ENCODE measurements around the gene ZBTB3. TPM values are rescaled to one million over a fixed set of nuclear protein-coding genes. Genes with fewer than 3 reads are reported as not detected.

The ZBTB3 gene
- total and polyA plus RNA-seq, 9 of the 15 experiments (the other 6 are each of a cell fraction or from before 2014, with no cell fraction given) = 1.9 to 10.0 (median 4.9) TPM

- Histone ChIP-seq H3K36me3 (ENCODE audit: control insufficient read depth, insufficient read depth, low read length) (peaks cover 95% of the 10 kb centered on the region), H4K20me1 (replicated peaks; ENCODE audit: control insufficient read depth, insufficient read depth, low read length) (peaks cover 4% of the 10 kb centered on the region; the same call in 1 of the 2 replicates), H3K4me1 (replicated peaks in 1 of 2; ENCODE audit: control insufficient read depth in 2 of 2, insufficient read depth in 2 of 2, low read length in 2 of 2) (peaks cover 19 to 24% of the 10 kb centered on the region in 2 experiments; a peak in 4 of 5 replicates), H3K4me2 (ENCODE audit: insufficient read depth, low read length) (no peak overlapping the region), H3K79me2 (ENCODE audit: control insufficient read depth, insufficient read depth, low read length) (peaks cover 20% of the 10 kb centered on the region; the same call in 2 of the 3 replicates), H3K9me1 (ENCODE audit: control insufficient read depth, insufficient read depth, low read length) (no peaks in the 10 kb centered on the region), H3K9ac (ENCODE audit: insufficient read depth in 1 of 2, low read depth in 2 of 2, low read length in 2 of 2) (no peak overlapping the region), H3K27ac (ENCODE audit: extremely low read depth, low read depth, low read length) (peak overlapping the region; percentile 39; the same call in 2 of the 3 replicates), H3K9me3 (replicated peaks; ENCODE audit: control insufficient read depth, insufficient read depth, low read depth, low read length) (no peaks in the 10 kb centered on the region), H2AFZ (ENCODE audit: low read depth, low read length) (no peak overlapping the region), H3K27me3 (ENCODE audit: control insufficient read depth in 2 of 2, insufficient read depth in 2 of 2, low read length in 2 of 2) (no peaks in the 10 kb centered on the region), H3K4me3 (no peak overlapping the region)
- intact Hi-C loops (cut with micrococcal nuclease) = no loop called here
- 81% methylated on average over 3 of the region's 3 CpGs for WGBS (ENCODE audit: insufficient coverage, low coverage, missing lambda C conversion rate)
- BruUV-seq (replicated peaks) = no TSS peak
- no peak for ATAC-seq
- ChIA-PET CTCF (ENCODE audit: low intra/inter-chr PET ratio) (interaction anchor here (0.5 kb wide), 1 partner anchor 42 kb away, joined by 3 read pairs; no protein-coding TSS in a partner anchor), POLR2A (interaction anchor here (0.6 to 1.5 kb wide), 2 partner anchors 10 to 18 kb away, joined by 3 read pairs; no protein-coding TSS in a partner anchor)
- DNase-seq (ENCODE audit: extremely low read depth in 1 of 4, low spot score in 3 of 4) = no peak
- no peak for FAIRE-seq
- in situ Hi-C loops (cut with MboI) = no loop called here
- TF ChIP-seq ZNF449 (CRISPR knock-in tag; IDR thresholded peaks at IDR 0.05) = no peak
- no peak for TF ChIP-seq SIRT6 (IDR thresholded peaks at IDR 0.05; ENCODE audit: low read depth, low read length)
- no peak for TF ChIP-seq KDM1A (IDR thresholded peaks at IDR 0.05)
- TF ChIP-seq ZNF398 (CRISPR knock-in tag; IDR thresholded peaks at IDR 0.05) = no peak
- TF ChIP-seq BCL6 (CRISPR knock-in tag; IDR thresholded peaks at IDR 0.05) = no peak
- no peak for TF ChIP-seq RBM39 (optimal IDR thresholded peaks at IDR 0.05; ENCODE audit: low read depth, low read length)
- no peak for TF ChIP-seq ZNF318 (IDR thresholded peaks at IDR 0.05; ENCODE audit: borderline replicate concordance in 1 of 2, low read depth in 1 of 2)
- no peak for TF ChIP-seq ELK3 (CRISPR knock-in tag; IDR thresholded peaks at IDR 0.05)
- no peak for TF ChIP-seq MTA2 (IDR thresholded peaks at IDR 0.05; ENCODE audit: low read depth)
- TF ChIP-seq CAMTA2 (CRISPR knock-in tag; conservative IDR thresholded peaks at IDR 0.05) = no peak
These were observed 41.1 kb downstream of the ZBTB3 start for GRCh38 chr11:62712861-62713260.

All from K562 (cell line).